BLaER1 (cell line): ENCODE measurements around the gene IL22RA1.
A peak's percentile ranks its signal among the peaks of the same experiment; 100 is the strongest.

ENCODE experiments used
- H3K27ac ChIP-seq: shearing (Covaris generic); formaldehyde crosslinking; 2 replicates; pipeline ENCODE4 v1.8.1; 2022
- H3K27me3 ChIP-seq: shearing (Covaris generic); formaldehyde crosslinking; 2 replicates; pipeline ENCODE4 v1.8.1; 2022
- H3K36me3 ChIP-seq: shearing (Covaris generic); formaldehyde crosslinking; 2 replicates; pipeline ENCODE4 v1.8.1; 2022
- H3K4me1 ChIP-seq: shearing (Covaris generic); formaldehyde crosslinking; 2 replicates; pipeline ENCODE4 v1.8.1; 2022
- H3K4me2 ChIP-seq: shearing (Covaris generic); formaldehyde crosslinking; 2 replicates; pipeline ENCODE4 v1.8.1; 2022
- H3K4me3 ChIP-seq: shearing (Covaris generic); formaldehyde crosslinking; 2 replicates; pipeline ENCODE4 v1.8.1; 2022
- H3K9ac ChIP-seq: shearing (Covaris generic); formaldehyde crosslinking; 2 replicates; pipeline ENCODE4 v1.8.1; 2022
- H3K9me3 ChIP-seq: shearing (Covaris generic); formaldehyde crosslinking; 2 replicates; pipeline ENCODE4 v1.8.1; 2022
- H4K20me1 ChIP-seq: shearing (Covaris generic); formaldehyde crosslinking; 2 replicates; pipeline ENCODE4 v1.8.1; 2022
- Cebpa-rat ChIP-seq: shearing (Covaris generic); IDR thresholded peaks from 2 replicates; pipeline ENCODE4 v1.8.1; 2022

Gene IL22RA1

GRCh38 chr1:24154215-24154614 lies 11.3 kb upstream of the IL22RA1 start:
- TF ChIP-seq Cebpa-rat, result no peak
- Histone ChIP-seq H3K4me1 (peaks cover 12% of the 10 kb centered on the region; the same call in 1 of the 2 replicates), H3K27me3 (peaks cover 30% of the 10 kb centered on the region), H3K27ac (no peak overlapping the region), H3K4me2 (no peak overlapping the region), H4K20me1 (no peaks in the 10 kb centered on the region), H3K9me3 (no peaks in the 10 kb centered on the region), H3K9ac (no peak overlapping the region), H3K36me3 (peaks cover 29% of the 10 kb centered on the region), H3K4me3 (no peak overlapping the region)

GRCh38 chr1:24152631-24153494 lies 9.9 kb upstream of the IL22RA1 start:
- TF ChIP-seq Cebpa-rat, result no peak
- H3K36me3 ChIP-seq, result peaks cover 17% of the 10 kb centered on the region
- H3K27me3 ChIP-seq, result peaks cover 30% of the 10 kb centered on the region
- no peaks in the 10 kb centered on the region for H3K9me3 ChIP-seq
- no peaks in the 10 kb centered on the region for H4K20me1 ChIP-seq
- no peak overlapping the region for H3K27ac ChIP-seq
- H3K4me1 ChIP-seq, result peaks cover 12% of the 10 kb centered on the region; the same call in 1 of the 2 replicates
- H3K9ac ChIP-seq, result no peak overlapping the region
- no peak overlapping the region for H3K4me2 ChIP-seq
- no peak overlapping the region for H3K4me3 ChIP-seq

GRCh38 chr1:24151175-24151533 lies 8.2 kb upstream of the IL22RA1 start:
- Histone ChIP-seq H3K9me3 (no peaks in the 10 kb centered on the region), H3K36me3 (no peaks in the 10 kb centered on the region; the same call in 1 of the 2 replicates), H3K27ac (no peak overlapping the region), H3K9ac (no peak overlapping the region), H3K4me1 (peaks cover 12% of the 10 kb centered on the region; the same call in 1 of the 2 replicates), H4K20me1 (no peaks in the 10 kb centered on the region), H3K4me2 (0 out of 2 replicates have a peak overlapping the region, but pooled peaks have one; percentile 66), H3K4me3 (no peak overlapping the region), H3K27me3 (peaks cover 30% of the 10 kb centered on the region)
- no peak for TF ChIP-seq Cebpa-rat

- Histone ChIP-seq H3K9me3 (0 out of 2 replicates have a peak, but pooled peaks cover 1% of the 10 kb centered on the region), H3K27me3 (peaks cover 30% of the 10 kb centered on the region), H3K9ac (no peak overlapping the region), H3K4me1 (peaks cover 17% of the 10 kb centered on the region), H3K4me3 (no peak overlapping the region), H4K20me1 (no peaks in the 10 kb centered on the region), H3K36me3 (no peaks in the 10 kb centered on the region), H3K27ac (no peak overlapping the region), H3K4me2 (peak overlapping the region; percentile 66)
- no peak for TF ChIP-seq Cebpa-rat
Measured at GRCh38 chr1:24150234-24151174, 7.6 kb upstream of the IL22RA1 start.

GRCh38 chr1:24149866-24150233 lies 6.9 kb upstream of the IL22RA1 start:
- no peaks in the 10 kb centered on the region for H3K36me3 ChIP-seq
- no peaks in the 10 kb centered on the region for H4K20me1 ChIP-seq
- no peak overlapping the region for H3K4me3 ChIP-seq
- H3K9me3 ChIP-seq, result peaks cover 8% of the 10 kb centered on the region; the same call in 1 of the 2 replicates
- TF ChIP-seq Cebpa-rat, result no peak
- H3K27me3 ChIP-seq, result peaks cover 30% of the 10 kb centered on the region
- H3K9ac ChIP-seq, result no peak overlapping the region
- no peak overlapping the region for H3K27ac ChIP-seq
- peaks cover 23% of the 10 kb centered on the region for H3K4me1 ChIP-seq
- H3K4me2 ChIP-seq, result peak overlapping the region; percentile 66

DNA sequence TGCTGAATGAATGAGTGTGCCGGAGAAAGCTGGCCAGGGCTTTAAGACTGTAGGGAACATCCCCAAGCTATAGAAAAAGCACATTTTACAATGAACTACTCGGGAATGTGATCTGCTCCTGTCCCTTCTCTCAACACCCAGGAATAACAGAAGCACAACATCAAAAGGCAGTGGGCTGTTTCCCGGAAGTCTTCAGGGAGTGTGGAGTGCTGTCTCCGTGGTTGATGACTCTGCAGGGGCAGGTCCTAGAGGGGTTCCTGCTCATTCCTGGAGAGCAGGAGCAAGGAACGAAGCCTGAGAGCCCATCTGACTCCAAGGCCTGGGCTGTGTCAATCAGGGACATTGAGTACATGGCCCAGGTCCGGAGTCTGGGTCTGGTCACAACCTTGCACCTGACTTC lies 4.9 kb upstream of the IL22RA1 start:
- Histone ChIP-seq H3K9ac (no peak overlapping the region), H3K36me3 (no peaks in the 10 kb centered on the region), H3K27ac (no peak overlapping the region), H3K27me3 (peaks cover 30% of the 10 kb centered on the region), H3K4me3 (no peak overlapping the region), H3K4me1 (peaks cover 40% of the 10 kb centered on the region), H3K4me2 (no peak overlapping the region), H3K9me3 (peaks cover 13% of the 10 kb centered on the region; the same call in 1 of the 2 replicates), H4K20me1 (no peaks in the 10 kb centered on the region)
- no peak for TF ChIP-seq Cebpa-rat

DNA sequence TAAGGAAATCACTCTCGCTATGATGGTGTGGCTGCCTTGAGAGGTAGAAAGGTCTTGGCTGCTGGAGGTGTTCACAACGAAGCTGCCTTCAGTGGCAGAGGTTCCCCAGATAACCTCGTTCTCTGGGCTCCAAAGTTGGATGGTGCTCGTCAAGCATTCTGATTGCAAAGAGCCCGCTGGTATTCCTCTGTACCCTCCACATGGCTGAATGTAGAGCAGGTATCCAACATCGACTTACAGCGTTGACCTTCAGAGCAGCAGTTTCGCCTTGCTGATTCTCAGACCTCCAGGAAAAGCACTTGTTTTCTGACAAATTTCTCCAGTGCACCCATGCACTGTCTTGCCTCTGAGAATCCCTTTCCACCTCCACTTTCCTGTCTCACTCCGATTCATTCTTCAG lies 4.3 kb upstream of the IL22RA1 start:
- Histone ChIP-seq H3K4me2 (no peak overlapping the region), H3K27me3 (peaks cover 26% of the 10 kb centered on the region), H3K27ac (no peak overlapping the region), H3K4me3 (no peak overlapping the region), H3K4me1 (peaks cover 40% of the 10 kb centered on the region), H4K20me1 (no peaks in the 10 kb centered on the region), H3K36me3 (no peaks in the 10 kb centered on the region), H3K9me3 (peaks cover 13% of the 10 kb centered on the region; the same call in 1 of the 2 replicates), H3K9ac (no peak overlapping the region)
- no peak for TF ChIP-seq Cebpa-rat

GRCh38 chr1:24141311-24141997 lies 1.5 kb downstream of the IL22RA1 start:
- TF ChIP-seq Cebpa-rat, result no peak
- H3K4me3 ChIP-seq, result no peak overlapping the region
- H4K20me1 ChIP-seq, result no peaks in the 10 kb centered on the region
- H3K36me3 ChIP-seq, result no peaks in the 10 kb centered on the region
- no peak overlapping the region for H3K27ac ChIP-seq
- H3K4me2 ChIP-seq, result no peak overlapping the region
- H3K27me3 ChIP-seq, result no peaks in the 10 kb centered on the region
- H3K9ac ChIP-seq, result no peak overlapping the region
- H3K9me3 ChIP-seq, result peaks cover 13% of the 10 kb centered on the region; the same call in 1 of the 2 replicates
- peaks cover 28% of the 10 kb centered on the region for H3K4me1 ChIP-seq

DNA sequence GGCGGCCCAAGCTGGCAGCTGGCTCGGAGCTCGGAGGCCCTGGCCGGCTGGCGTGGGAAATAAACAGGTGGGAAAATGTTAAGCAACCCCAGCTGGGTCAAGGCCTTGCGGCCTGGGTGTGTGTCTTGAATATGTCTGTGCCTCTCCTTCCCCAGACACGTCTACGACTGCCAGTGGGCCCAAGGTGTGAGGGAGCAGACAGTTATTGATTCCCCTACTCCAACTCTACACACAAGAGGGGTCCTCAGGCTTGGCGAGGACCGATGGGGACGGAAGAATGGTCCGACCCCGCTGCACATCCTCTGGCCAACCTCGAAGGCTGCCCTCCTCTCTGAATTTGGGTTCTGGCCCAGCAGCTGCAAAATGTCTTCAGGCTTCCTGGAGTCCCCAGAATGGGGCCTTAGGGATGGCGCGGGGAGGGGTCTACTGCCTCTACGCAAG lies 2.2 kb downstream of the IL22RA1 start:
- H3K27ac ChIP-seq, result no peak overlapping the region
- no peaks in the 10 kb centered on the region for H4K20me1 ChIP-seq
- H3K9ac ChIP-seq, result no peak overlapping the region
- TF ChIP-seq Cebpa-rat, result no peak
- H3K9me3 ChIP-seq, result peaks cover 17% of the 10 kb centered on the region
- H3K4me2 ChIP-seq, result no peak overlapping the region
- H3K4me3 ChIP-seq, result no peak overlapping the region
- H3K27me3 ChIP-seq, result no peaks in the 10 kb centered on the region
- H3K36me3 ChIP-seq, result no peaks in the 10 kb centered on the region
- peaks cover 26% of the 10 kb centered on the region for H3K4me1 ChIP-seq
